Stimulated activated CD4-positive, alpha-beta T cell treated with anti-CD3 and anti-CD28 coated beads, Interleukin-12 subunit alpha, Interleukin-12 subunit beta, amount 100 ng/mL, for 24 hours (primary cell): ENCODE data around the gene IL9R.
"Not testable (repeated sequence)": the region's sequence is repeated elsewhere in the genome, so short reads cannot be mapped to it uniquely, and the experiment has no call there.

Experiments used
- DNase-seq, 2 experiments: peaks; one replicate each; pipeline ENCODE4 v3.0.0-alpha.2; 2020; ENCODE audit warnings: low read depth in 2 of 2

IL9R gene, protein sequence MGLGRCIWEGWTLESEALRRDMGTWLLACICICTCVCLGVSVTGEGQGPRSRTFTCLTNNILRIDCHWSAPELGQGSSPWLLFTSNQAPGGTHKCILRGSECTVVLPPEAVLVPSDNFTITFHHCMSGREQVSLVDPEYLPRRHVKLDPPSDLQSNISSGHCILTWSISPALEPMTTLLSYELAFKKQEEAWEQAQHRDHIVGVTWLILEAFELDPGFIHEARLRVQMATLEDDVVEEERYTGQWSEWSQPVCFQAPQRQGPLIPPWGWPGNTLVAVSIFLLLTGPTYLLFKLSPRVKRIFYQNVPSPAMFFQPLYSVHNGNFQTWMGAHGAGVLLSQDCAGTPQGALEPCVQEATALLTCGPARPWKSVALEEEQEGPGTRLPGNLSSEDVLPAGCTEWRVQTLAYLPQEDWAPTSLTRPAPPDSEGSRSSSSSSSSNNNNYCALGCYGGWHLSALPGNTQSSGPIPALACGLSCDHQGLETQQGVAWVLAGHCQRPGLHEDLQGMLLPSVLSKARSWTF

DNA sequence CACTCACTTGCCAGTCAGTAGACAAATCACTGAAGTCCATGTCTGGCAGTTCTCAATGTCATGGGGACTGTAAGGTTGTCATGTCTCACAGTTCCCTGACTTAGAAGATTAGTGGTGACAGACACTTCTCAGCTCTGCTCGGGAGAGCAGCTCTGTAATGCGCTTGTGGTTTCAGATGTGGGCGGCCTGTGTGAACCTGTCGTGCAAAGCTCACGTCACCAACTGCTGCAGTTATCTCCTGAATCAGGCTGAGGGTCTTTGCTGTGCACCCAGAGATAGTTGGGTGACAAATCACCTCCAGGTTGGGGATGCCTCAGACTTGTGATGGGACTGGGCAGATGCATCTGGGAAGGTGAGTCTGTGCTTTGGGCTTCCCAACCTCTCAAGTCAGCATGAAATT lies at the start of gene IL9R:
IL9R (plus strand) TSS at position 261 of the 400 bp plus-strand sequence; CDS start at position 325, 64 bp downstream.
- DNase-seq: peak; percentile 17 to 19

DNA sequence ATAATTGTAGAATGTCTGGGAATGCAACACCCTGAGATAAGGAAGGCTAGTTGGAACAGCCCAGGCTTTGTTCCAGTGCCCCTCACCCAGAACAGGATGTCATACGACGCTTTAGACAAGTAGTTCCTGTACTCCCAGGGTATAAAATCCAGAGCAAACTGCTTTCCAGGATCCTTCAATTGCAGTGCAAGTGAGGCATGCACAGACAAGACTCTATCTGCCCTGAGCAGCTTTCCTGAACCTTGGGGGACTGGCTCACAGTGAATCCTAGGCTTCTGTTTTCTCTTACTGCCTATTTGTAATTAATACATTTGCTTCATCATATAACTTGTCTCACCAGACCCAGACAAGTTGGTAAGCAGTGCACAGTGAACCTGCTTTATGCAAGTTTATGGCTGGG lies 48.4 kb upstream of the IL9R start:
- DNase-seq: no peak

DNA sequence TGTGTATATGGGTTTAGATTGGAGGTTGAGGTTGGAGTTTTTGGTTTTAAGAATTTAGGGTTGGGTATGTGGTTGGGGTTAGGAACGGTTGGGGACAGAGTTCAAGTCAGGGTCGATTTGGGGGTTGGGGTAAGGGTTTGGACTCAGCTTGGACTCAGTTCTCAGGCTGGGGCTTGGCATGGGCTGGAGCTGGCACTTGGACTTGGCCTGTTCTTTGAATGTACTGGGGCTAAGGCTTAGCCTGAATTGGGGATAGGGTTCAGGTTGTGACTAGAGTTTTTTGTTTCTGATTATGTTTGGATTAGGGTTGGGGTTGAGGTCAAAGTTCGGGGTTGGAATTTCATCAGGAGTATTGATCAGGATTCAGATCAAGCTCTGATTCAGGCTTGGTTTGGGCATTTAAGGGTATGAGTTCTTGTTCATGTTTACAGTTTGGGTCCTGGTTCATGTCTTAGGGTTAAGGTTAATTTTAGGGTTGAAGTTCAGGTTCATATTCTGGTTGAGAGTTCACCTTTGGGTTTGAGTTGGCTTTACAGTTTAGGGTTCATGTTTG lies 46.2 kb upstream of the IL9R start:
- no peak for DNase-seq

DNA sequence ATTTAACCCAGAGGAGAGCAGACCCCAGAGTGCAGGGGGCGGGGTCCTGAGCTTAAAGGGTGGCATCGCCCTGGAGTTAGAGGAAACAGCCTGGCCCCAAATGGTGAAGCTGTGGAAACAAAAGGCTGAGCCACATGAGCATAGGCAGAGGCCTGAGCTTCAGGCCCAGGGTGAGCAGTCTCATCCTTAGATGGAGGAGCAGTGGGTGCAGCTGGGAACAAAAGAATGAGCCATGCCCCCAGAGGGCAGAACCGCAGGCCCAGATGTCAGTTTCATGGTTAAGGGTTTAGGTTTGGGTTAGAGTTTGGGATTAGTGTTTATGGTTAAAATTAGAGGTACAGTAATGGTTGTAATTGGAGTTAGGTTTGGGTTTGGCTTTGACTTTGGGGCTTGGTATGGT lies 44.4 kb upstream of the IL9R start:
- no peak for DNase-seq

DNA sequence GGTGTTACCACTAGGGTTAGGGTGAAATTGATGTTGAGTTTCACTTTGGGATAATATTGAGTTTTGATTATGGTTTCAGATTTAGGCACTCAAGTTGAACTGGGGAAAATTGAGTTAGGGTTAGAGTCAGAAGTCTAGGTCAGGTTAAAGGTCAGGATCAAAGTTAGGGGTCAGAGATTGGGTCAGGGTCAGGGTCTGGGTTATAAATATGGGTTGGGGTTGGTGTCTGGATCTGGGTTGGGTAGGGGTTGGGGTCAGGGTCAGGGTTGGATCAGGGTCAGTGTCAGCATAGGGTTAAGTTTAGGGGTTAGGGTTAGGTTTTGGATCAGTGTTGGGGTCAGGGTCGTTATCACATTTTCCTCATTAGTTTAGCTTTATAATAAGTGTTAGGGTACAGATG lies 42.7 kb upstream of the IL9R start:
- no peak for DNase-seq

DNA sequence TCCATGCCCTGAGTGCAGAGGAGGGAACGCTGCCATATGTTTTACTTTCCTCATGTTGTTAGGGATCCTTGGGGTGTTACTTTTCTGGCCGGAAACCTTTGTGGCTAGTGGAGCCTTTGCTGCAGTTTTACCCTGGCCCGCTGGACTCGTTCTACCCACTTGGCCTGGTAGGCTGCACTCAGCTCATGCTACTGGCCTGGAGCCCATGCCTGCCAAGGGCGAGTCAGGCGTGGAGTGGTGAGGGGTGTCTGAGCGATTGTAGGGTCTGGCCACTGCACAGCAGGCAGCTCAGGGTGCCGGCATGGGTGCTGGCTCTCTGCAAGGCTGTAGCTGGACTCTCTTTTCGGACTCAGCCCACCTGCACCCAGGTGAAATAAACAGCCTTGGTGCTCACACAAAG lies 41.4 kb upstream of the IL9R start:
- no peak for DNase-seq

DNA sequence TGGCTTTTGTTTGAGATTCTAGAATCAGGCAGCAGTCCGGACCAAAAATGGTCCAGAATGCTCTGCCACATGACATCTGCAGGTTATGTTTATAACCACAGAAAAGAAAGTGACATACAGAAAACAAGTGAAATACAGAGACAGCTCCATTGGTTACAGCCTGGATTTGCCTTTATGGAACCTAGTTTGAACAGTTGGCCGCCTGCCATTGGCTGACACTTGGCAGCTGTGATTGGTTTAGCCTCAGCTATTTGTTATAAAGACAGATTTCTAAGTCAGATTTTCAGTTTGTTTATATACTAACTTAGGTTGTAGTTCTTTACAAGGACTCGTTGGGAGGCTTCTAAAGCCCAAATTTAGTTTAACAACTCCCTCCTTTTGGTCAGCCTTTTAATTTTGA lies 40.8 kb upstream of the IL9R start:
- no peak for DNase-seq

DNA sequence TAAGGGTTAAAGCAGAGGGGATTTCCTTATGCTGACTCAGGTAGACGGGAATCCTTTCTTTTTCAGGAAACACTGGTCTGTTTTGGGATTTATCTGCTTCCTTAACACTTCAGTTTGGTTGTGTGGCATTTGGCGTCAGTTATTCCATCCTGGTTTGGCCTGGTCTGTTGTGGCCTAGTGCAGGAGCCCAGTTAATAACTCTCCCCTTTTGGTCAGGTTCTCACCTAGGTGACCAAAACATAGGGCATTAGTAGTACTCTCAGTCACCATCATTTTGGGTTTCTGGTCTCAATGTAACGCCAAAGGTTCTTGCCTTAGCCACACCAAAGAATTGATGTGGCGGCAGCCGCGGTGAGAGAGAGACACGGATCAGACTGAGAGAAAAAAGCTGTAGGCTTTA lies 39.7 kb upstream of the IL9R start:
- DNase-seq: no peak

DNA sequence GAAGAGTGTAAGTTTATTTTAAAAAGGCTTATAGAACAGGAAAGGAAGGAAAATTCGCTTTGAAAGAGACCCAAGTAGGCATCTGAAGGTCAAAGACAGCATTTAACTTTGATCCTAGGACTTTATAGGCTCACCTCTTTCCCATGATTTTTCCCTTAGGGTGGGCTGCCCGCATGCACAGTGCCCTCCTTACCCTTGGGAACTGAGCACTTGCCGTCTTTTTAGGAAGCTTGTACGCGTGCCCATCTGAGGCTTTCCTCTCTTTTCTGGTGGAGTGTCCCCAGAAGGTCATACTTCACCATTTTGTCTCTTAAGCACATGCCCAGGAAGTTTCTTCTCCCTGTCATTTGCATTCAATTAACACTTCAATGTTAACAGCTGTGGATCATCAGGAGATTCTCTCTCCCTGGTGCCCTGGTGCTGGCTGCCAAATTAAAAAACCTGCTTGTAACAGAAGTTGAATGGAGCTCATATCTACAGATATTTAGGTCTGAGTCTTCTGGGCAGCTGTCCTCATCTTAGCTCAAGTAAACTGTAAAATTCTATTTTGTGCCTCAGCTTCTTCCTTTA lies 38.4 kb upstream of the IL9R start:
- no peak for DNase-seq

DNA sequence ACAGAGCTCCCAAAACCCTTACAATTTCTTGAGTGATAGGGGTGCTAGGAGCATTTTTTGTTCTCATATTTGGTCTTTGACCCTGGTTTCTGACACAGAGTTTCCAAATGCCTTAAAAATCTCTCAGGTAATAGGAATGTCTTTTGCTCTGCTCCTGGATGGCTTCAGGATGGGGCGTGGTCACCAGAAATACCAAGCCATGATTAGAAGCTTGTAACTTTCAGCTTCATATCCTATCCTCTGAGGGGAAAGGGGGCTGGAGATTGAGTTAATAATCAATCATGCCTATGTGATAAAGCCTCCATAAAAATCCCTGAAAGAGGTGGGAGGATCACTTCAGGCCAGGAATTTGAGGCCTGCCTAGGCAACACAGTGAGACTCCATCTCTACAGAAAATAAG lies 34.6 kb upstream of the IL9R start:
- no peak for DNase-seq

DNA sequence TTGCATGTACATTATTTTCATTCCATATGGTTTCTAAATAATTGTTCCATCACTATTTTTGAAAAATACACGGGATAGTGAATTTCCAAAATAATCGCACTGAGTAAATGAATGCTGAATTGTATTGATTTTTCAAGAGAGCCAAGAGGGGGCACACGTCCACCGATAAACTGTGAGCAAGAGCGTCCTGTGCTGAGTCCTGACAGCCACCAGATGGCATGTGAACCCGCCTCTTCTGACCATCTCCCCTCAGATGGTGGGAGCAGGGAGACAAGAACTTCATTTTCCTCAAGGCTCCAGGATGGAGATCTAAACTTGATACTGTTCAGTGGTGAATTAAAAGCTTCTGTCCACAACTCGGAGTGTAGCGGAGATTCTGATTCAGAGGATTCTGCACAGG lies 30.6 kb upstream of the IL9R start:
- no peak for DNase-seq

DNA sequence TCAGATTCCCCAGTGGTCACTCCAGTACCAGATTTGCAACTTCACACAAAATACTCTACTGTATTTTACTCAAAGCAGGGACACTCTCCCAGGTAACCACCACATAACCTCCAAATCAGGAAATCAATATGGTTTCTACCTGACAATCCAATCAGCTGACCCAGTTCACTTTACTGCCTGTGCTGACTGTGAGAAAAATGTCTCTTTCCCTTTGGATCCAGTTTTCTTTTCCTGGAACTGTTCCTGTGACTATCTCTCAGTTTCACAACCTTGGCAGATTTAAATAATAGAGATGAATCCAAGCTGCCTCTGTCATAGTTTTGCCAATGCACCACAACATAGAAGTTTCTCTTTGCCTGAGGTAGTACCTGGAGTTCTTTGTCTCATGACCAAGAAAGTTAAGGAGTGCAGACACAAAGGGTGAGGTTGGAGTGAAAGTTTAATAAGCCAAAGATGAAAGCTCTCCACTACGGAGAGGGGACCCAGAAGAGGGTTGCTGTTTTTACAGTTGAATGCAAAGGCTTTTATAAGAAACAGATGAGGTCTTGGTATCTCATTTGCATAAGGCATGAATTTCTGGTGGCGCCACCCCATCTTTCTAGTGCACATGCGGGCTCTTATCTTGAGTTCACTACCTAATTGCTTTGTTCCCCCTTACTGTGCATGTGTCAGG lies 29.7 kb upstream of the IL9R start:
- no peak for DNase-seq

DNA sequence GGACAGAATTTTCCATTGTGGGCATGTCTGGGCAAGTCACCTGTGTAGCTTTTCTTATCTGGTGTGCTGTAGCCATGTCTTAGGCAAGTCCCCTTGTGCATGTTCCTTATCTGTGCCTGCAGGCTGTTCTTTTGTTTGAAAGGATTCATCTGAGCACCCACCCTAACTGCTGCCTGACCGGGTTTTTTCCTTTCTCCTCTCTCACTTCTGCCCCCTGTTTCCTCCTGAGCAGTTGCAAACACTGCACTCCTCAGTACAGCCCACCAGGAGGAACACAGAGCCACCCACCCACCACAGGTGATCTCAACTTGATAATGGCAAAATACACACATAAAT lies 29.2 kb upstream of the IL9R start:
- DNase-seq: no peak

DNA sequence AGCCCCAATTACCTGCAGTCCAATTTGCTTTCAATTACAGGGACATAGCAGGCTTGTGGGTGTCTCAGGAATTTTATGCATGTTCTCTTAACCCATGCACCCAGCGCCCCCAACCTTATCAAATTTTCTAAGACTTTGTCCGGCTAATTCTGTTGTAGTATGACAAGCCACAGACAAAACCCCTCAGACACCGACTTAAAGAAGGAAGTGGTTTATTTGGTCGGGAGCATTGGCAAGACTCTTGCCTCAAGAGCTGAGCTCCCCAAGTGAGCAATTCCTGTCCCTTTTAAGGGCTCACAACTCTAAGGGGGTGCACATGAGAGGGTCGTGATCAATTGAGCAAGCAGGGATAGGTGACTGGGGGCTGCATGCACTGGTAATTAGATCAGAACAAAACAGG lies 28.7 kb upstream of the IL9R start:
- no peak for DNase-seq

DNA sequence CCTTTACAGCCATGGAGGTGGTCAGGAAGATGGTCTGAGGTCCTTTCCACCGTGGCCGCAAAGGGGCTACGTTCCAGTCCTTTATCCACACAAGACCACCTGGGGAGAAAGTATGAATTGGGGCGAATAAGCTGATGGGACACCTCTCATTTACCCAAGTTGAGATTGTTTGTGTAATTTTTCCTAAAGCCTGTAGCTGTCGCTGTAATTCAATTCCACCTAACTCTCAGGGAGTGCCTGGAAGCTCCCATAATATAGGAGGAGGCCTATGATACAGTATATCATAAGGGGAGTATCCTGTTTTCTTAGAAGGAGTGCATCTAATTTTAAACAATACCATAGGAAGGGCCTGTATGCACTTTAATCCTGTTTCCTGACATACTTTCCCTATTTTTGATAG lies 25.8 kb upstream of the IL9R start:
- DNase-seq: not testable (repeated sequence)

DNA sequence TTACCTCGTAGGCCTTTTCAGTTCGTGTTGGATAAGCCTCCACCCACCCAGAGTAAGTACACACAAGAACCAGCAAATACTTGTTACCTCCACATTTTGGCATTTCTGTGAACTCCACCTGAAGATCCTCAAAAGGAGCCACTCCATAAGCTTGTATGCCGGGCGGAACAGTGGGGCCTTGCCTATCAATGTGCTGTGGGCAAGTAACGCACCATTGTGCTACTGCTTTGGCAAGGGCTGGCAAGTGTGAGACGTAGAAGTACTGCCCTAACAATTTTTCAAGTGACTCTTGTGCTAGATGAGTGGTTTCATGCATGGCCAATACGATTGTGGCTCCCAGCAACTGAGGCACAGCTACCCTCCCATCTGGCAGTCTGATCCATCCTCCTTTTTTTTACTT lies 25.3 kb upstream of the IL9R start:
- not testable (repeated sequence) for DNase-seq

DNA sequence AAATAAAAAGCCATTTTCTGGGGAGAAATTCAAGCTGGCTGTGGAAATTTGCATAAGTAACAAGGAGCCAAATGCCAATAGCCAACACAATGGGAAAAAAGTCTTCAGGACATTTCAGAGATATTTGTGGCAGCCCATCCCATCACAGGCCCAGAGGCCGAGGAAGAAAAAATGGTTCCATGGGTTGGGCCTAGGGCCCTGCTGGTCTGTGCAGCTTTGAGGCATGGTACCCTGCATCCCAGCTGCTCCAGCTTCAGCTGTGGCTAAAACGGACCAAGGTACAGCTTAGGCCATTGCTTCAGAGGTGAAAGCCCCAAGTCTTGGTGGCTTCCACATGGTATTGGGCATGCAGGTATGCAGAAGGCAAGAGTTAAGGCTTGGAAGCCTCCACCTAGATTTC lies 14.2 kb upstream of the IL9R start:
- no peak for DNase-seq

DNA sequence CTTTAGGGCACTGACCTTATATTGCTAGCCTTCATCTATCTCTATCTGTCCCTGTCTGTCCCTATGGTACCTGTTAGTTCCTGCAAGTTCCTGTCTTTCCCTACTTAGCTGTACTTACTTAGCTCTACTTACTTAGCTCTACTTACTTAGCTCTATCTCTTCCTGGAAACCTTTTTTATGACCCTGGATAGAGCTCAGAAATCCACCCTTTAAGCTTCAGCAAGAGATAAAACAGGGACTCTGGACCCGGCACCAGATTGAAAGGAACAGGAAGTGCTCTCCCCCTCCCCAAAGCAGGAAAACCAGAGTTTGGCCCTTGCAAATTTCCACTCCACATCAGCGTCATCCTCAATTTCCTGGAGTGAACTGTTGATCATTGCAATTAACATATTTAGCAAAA lies 12.3 kb upstream of the IL9R start:
- no peak for DNase-seq

DNA sequence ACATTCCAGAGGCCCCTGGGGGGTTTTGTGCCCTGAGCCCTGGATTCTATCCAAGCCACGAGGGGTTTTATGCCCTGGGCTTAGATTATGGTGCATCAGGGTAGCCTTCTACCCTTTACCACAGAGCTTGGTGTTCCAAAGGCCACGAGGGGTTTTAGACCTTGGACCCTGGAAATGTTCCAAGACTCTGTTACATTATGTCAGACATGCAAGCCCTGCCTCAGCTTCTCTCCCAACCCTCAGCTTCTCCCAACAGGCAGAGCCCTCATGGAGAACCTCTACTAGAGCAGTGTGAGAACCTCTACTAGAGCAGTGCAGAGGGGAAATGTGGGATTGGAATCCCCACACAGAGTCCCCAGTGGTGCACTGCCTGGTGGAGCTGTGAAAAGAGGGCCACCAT lies 10.5 kb upstream of the IL9R start:
- not testable (repeated sequence) for DNase-seq

DNA sequence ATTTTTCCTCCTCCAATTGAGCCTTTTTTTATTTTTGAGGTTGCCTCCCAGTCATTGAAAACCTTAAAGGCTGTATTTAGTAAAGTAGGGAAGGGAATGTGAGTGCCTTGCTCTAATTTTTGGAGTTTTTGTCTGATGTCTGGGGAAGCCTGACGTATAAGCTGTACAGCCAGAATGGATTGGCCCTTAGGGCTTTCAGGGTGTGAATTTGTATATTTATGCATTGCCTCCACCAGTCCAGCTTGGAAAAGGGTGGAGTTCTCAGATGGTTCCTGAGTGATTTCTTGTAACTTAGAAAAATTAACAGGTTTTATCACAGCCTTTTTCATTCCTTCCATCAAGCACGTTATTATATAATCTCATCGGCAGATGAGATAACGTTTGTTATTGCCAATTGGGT lies 8.6 kb upstream of the IL9R start:
- DNase-seq: no peak

DNA sequence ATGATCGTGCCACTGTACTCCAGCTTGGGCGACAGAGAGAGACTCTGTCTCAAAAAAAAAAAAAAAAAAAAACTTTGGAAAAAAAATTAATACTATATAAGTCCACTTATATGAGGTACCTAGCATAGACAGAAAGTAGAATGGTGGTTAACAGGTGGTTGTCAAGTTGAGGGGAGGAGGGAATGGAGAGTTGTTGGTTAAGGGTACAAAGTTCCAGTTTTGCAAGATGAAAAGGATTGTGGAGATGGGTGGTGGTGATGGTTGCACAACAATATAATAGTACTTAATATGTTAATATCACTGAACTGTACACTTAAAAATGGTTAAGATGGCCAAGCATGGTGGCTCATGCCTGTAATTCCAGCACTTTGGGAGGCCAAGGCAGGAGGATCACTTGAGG lies 4.1 kb upstream of the IL9R start:
- DNase-seq: no peak

DNA sequence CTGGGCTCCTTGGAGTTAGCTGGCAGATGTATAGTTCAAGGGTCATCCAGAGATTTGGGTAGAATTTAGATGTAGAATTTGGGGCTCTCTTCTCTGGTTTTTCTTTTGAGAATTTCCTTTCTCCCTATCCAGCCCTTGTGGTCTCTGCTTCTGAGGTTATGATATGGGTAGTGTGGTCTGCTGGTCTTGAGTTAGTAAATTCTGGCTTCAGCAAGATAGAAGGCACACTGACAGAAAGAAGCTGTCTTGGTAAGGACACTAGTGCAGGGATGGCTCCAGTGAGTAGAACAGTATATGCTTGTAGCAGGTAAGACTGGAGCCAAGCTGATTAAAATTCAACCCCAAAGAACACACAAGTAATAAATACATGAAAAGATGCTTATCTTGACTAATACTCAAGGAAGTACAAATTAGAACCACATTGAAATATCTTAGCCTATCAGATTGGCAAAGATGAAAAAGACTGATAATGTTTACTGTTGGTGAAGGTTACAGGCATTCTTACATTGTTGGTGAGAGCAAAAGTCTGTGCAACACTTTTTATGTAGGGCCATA lies 2.1 kb upstream of the IL9R start:
- no peak for DNase-seq
